Stimulated activated CD8-positive, alpha-beta memory T cell treated with anti-CD3 and anti-CD28 coated beads, Interleukin-4, amount 100 ng/mL, for 24 hours (primary cell): ENCODE data around the gene SMTNL2.
"Not testable (repeated sequence)": the region's sequence is repeated elsewhere in the genome, so short reads cannot be mapped to it uniquely, and the experiment has no call there.

Source experiments
- DNase-seq: peaks from one replicate; pipeline ENCODE4 v3.0.0-alpha.2; 2020; ENCODE audit warnings: low read depth

SMTNL2 gene

GRCh38 chr17:4585638-4585994 is 1.3 kb downstream of the SMTNL2 start:
- no peak for DNase-seq

GRCh38 chr17:4586043-4586442 is 1.7 kb downstream of the SMTNL2 start:
- DNase-seq, result no peak

GRCh38 chr17:4587195-4587594 is 2.9 kb downstream of the SMTNL2 start:
- no peak for DNase-seq

GRCh38 chr17:4587803-4588202 is 3.5 kb downstream of the SMTNL2 start:
- DNase-seq, result no peak

GRCh38 chr17:4588391-4588790 is 4.1 kb downstream of the SMTNL2 start:
- no peak for DNase-seq

- DNase-seq, result no peak
Measured at GRCh38 chr17:4588898-4589625, 4.7 kb downstream of the SMTNL2 start.

GRCh38 chr17:4590042-4590441 is 5.7 kb downstream of the SMTNL2 start:
- not testable (repeated sequence) for DNase-seq

- DNase-seq, result no peak
Measured at GRCh38 chr17:4590981-4591453, 6.7 kb downstream of the SMTNL2 start.

GRCh38 chr17:4591529-4591928 is 7.2 kb downstream of the SMTNL2 start:
- DNase-seq, result no peak

GRCh38 chr17:4592240-4593005 is 8.1 kb downstream of the SMTNL2 start:
- DNase-seq, result no peak

GRCh38 chr17:4593021-4593421 is 8.7 kb downstream of the SMTNL2 start:
- no peak for DNase-seq

- DNase-seq, result no peak
Measured at GRCh38 chr17:4594406-4594805, 10.1 kb downstream of the SMTNL2 start.

- DNase-seq, result peak; percentile 19
Measured at GRCh38 chr17:4594931-4595684, 10.8 kb downstream of the SMTNL2 start.

- DNase-seq, result not testable (repeated sequence)
Measured at GRCh38 chr17:4595685-4596342, 11.5 kb downstream of the SMTNL2 start.

GRCh38 chr17:4596636-4597380 is 12.5 kb downstream of the SMTNL2 start:
- no peak for DNase-seq

- no peak for DNase-seq
Measured at GRCh38 chr17:4597975-4598374, 13.6 kb downstream of the SMTNL2 start.

GRCh38 chr17:4598776-4599504 is 14.6 kb downstream of the SMTNL2 start:
- DNase-seq, result no peak

GRCh38 chr17:4599505-4600281 is 15.4 kb downstream of the SMTNL2 start:
- no peak for DNase-seq

GRCh38 chr17:4600563-4600962 is 16.2 kb downstream of the SMTNL2 start:
- no peak for DNase-seq

GRCh38 chr17:4601326-4601725 is 17.0 kb downstream of the SMTNL2 start:
- DNase-seq, result no peak
